ENCODE measurements around the gene GCFC2. TPM values are rescaled to one million over a fixed set of nuclear protein-coding genes. Genes with fewer than 3 reads are reported as not detected.
A peak's percentile ranks its signal among the peaks of the same experiment; 100 is the strongest.

The GCFC2 gene
- total and polyA plus RNA-seq, 9 of the 15 experiments (the other 6 are each of a cell fraction or from before 2014, with no cell fraction given) = 10.5 to 40.6 (median 23.0) TPM

GRCh38 chr2:75710577-75711253 lies at the start of gene GCFC2 (continued):
- TF ChIP-seq ZNF586 (CRISPR knock-in tag; conservative IDR thresholded peaks at IDR 0.05) (no peak), CHCHD3 (CRISPR knock-in tag; IDR thresholded peaks at IDR 0.05) (no peak), ZBTB26 (CRISPR knock-in tag; IDR thresholded peaks at IDR 0.05) (no peak), ZNF785 (CRISPR knock-in tag; IDR thresholded peaks at IDR 0.05) (no peak), CBX5 (IDR thresholded peaks at IDR 0.05; ENCODE audit: borderline replicate concordance, low read depth) (peak; percentile 23; the same call in 1 of the 2 replicates), HNRNPLL (IDR thresholded peaks at IDR 0.05; ENCODE audit: low read depth, low read length, poor library complexity, severe bottlenecking) (peak; percentile 75), KLF1 (tag; IDR thresholded peaks at IDR 0.05) (0 out of 2 replicates have a peak, but pooled peaks have one; percentile 49), UBTF (IDR thresholded peaks at IDR 0.05; ENCODE audit: borderline replicate concordance in 1 of 2, low read depth in 2 of 2, low read length in 2 of 2) (peak; percentile 97), SAP30 (IDR thresholded peaks at IDR 0.05; ENCODE audit: borderline replicate concordance, insufficient read depth, low read depth, low read length, poor library complexity, severe bottlenecking) (no peak), ZBTB12 (CRISPR knock-in tag; IDR thresholded peaks at IDR 0.05) (no peak), POLR2AphosphoS5 (IDR thresholded peaks at IDR 0.05; ENCODE audit: control insufficient read depth, insufficient read depth, low read depth, low read length) (peak; percentile 76), BRF2 (IDR thresholded peaks at IDR 0.05; ENCODE audit: borderline replicate concordance, insufficient read depth, insufficient read length) (no peak), ARHGAP35 (IDR thresholded peaks at IDR 0.05; ENCODE audit: partially characterized antibody) (no peak), ZNF41 (CRISPR knock-in tag; conservative IDR thresholded peaks at IDR 0.05) (no peak), ZFP30 (CRISPR knock-in tag; IDR thresholded peaks at IDR 0.05; ENCODE audit: borderline replicate concordance) (no peak), TFE3 (CRISPR knock-in tag; IDR thresholded peaks at IDR 0.05) (no peak), SUPT5H (IDR thresholded peaks at IDR 0.05) (peak; percentile 88), ZNF165 (CRISPR knock-in tag; IDR thresholded peaks at IDR 0.05; ENCODE audit: borderline replicate concordance) (no peak), RUNX1 (IDR thresholded peaks at IDR 0.05; ENCODE audit: low read depth) (no peak), HDAC3 (IDR thresholded peaks at IDR 0.05; ENCODE audit: borderline replicate concordance, partially characterized antibody) (no peak)

All from K562 (cell line).